WTC11 (cell line): ENCODE data around the gene HERPUD2. TPM values are rescaled to one million over a fixed set of nuclear protein-coding genes. Genes with fewer than 3 reads are reported as not detected.
"Not testable (repeated sequence)": the region's sequence is repeated elsewhere in the genome, so short reads cannot be mapped to it uniquely, and the experiment has no call there.

Experiments
- ATAC-seq: fragments of 200-7000 bp; cut with Tn5 transposase; 2 replicates; pipeline ENCODE4 v1.10.0; 2021; ENCODE audit warnings: mild to moderate bottlenecking, moderate library complexity
- CTCF ChIA-PET: fragments of 300-600 bp; sonication (Branson Sonifier 250); formaldehyde crosslinking; loops from one replicate; lab custom pipeline; 2021; ENCODE audit warnings: antibody characterized with exemption; lab: Charles Lee
- POLR2A ChIA-PET: fragments of 350-600 bp; sonication (Branson Sonifier 250); formaldehyde crosslinking; loops from one replicate; lab custom pipeline; 2021; ENCODE audit warnings: antibody characterized with exemption; lab: Charles Lee
- DNase-seq: peaks from one replicate; pipeline ENCODE4 v3.0.0; 2021; ENCODE audit warnings: low spot score
- H3K27ac Mint-ChIP-seq: 2 replicates; pipeline ENCODE4 v1.8.0; 2021; ENCODE audit warnings: mixed read lengths
- H3K27me3 Mint-ChIP-seq: 2 replicates; pipeline ENCODE4 v1.8.0; 2021; ENCODE audit warnings: low read depth, mild to moderate bottlenecking, moderate library complexity, mixed read lengths
- H3K36me3 Mint-ChIP-seq: 2 replicates; pipeline ENCODE4 v1.8.0; 2021; ENCODE audit warnings: mixed read lengths
- H3K4me1 Mint-ChIP-seq: 2 replicates; pipeline ENCODE4 v1.8.0; 2022; ENCODE audit warnings: mixed read lengths
- H3K4me3 Mint-ChIP-seq: 2 replicates; pipeline ENCODE4 v1.8.0; 2021; ENCODE audit warnings: mild to moderate bottlenecking, moderate library complexity, mixed read lengths
- H3K9me3 Mint-ChIP-seq: 2 replicates; pipeline ENCODE4 v1.8.0; 2021; ENCODE audit warnings: mixed read lengths
- CREB1 ChIP-seq: sonication (generic); formaldehyde crosslinking; IDR thresholded peaks from 2 replicates; pipeline ENCODE4 v1.8.0; 2023; ENCODE audit warnings: mild to moderate bottlenecking, missing genetic modification reagents
- ESRRA ChIP-seq: sonication (generic); formaldehyde crosslinking; IDR thresholded peaks from 2 replicates; pipeline ENCODE4 v1.8.1; 2022; ENCODE audit warnings: mild to moderate bottlenecking, missing genetic modification reagents, borderline replicate concordance
- FOXK1 ChIP-seq: sonication (generic); formaldehyde crosslinking; IDR thresholded peaks from 2 replicates; pipeline ENCODE4 v1.8.0; 2022; ENCODE audit warnings: mild to moderate bottlenecking, moderate library complexity, missing genetic modification reagents
- IRF2 ChIP-seq: sonication (generic); formaldehyde crosslinking; IDR thresholded peaks from 2 replicates; pipeline ENCODE4 v1.8.0; 2022; ENCODE audit warnings: low read depth, missing genetic modification reagents, borderline replicate concordance
- SOX15 ChIP-seq: fragments of 250-450 bp; sonication (Bioruptor Pico); IDR thresholded peaks from 2 replicates; pipeline ENCODE4 v1.9.0; 2021; ENCODE audit warnings: mild to moderate bottlenecking
- SP1 ChIP-seq: sonication (generic); formaldehyde crosslinking; conservative IDR thresholded peaks from 2 replicates; pipeline ENCODE4 v1.8.1; 2022; ENCODE audit warnings: missing genetic modification reagents
- TEAD4 ChIP-seq: sonication (generic); formaldehyde crosslinking; IDR thresholded peaks from 2 replicates; pipeline ENCODE4 v1.8.0; 2022; ENCODE audit warnings: mild to moderate bottlenecking, missing genetic modification reagents
- TP53 ChIP-seq: sonication (generic); formaldehyde crosslinking; IDR thresholded peaks from 2 replicates; pipeline ENCODE4 v1.8.1; 2023; ENCODE audit warnings: mild to moderate bottlenecking, missing genetic modification reagents
- ZNF232 ChIP-seq: sonication (generic); formaldehyde crosslinking; IDR thresholded peaks from 2 replicates; pipeline ENCODE4 v1.8.0; 2022; ENCODE audit warnings: mild to moderate bottlenecking, missing genetic modification reagents
- ZNF317 ChIP-seq: sonication (generic); formaldehyde crosslinking; IDR thresholded peaks from 2 replicates; pipeline ENCODE4 v1.8.1; 2023; ENCODE audit warnings: low read depth, mild to moderate bottlenecking, moderate library complexity, missing genetic modification reagents, borderline replicate concordance
- total RNA-seq: library from RNA; stranded (reverse); gene quantifications from 3 replicates; pipeline ENCODE4 v1.2.3, GENCODE V29; 2021
- TF ChIP-seq, protein P1 (sequence below): sonication (generic); formaldehyde crosslinking; IDR thresholded peaks from 2 replicates; pipeline ENCODE4 v1.8.0; 2022; ENCODE audit warnings: missing genetic modification reagents
- TF ChIP-seq, protein P2 (sequence below): sonication (generic); formaldehyde crosslinking; IDR thresholded peaks from 2 replicates; pipeline ENCODE4 v1.8.0; 2022; ENCODE audit warnings: mild to moderate bottlenecking, missing genetic modification reagents
- TF ChIP-seq, protein P3 (sequence below): sonication (generic); formaldehyde crosslinking; IDR thresholded peaks from 2 replicates; pipeline ENCODE4 v1.8.1; 2023; ENCODE audit warnings: mild to moderate bottlenecking, missing genetic modification reagents, moderate library complexity
- TF ChIP-seq, protein P4 (sequence below): sonication (generic); formaldehyde crosslinking; IDR thresholded peaks from 2 replicates; pipeline ENCODE4 v1.8.1; 2023; ENCODE audit warnings: mild to moderate bottlenecking, moderate library complexity, missing genetic modification reagents

Gene HERPUD2
- total RNA-seq, 1 experiment from 2014 or later = 16.2 TPM

DNA sequence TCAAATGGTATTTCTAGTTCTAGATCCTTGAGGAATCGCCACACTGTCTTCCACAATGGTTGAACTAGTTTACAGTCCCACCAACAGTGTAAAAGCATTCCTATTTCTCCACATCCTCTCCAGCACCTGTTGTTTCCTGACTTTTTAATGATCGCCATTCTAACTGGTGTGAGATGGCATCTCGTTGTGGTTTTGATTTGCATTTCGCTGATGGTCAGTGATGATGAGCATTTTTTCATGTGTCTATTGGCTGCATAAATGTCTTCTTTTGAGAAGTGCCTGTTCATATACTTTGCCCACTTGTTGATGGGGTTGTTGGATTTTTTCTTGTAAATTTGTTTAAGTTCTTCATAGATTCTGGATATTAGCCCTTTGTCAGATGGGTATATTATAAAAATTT lies 34.5 kb downstream of the HERPUD2 start:
- DNase-seq, H3K4me3 Mint-ChIP-seq, H3K27ac Mint-ChIP-seq, H3K27me3 Mint-ChIP-seq, H3K4me1 Mint-ChIP-seq, CTCF ChIA-PET, POLR2A ChIA-PET, ATAC-seq: not testable (repeated sequence)
- peaks cover 49% of the 10 kb centered on the region for H3K36me3 Mint-ChIP-seq
- H3K9me3 Mint-ChIP-seq = peaks cover 47% of the 10 kb centered on the region

DNA sequence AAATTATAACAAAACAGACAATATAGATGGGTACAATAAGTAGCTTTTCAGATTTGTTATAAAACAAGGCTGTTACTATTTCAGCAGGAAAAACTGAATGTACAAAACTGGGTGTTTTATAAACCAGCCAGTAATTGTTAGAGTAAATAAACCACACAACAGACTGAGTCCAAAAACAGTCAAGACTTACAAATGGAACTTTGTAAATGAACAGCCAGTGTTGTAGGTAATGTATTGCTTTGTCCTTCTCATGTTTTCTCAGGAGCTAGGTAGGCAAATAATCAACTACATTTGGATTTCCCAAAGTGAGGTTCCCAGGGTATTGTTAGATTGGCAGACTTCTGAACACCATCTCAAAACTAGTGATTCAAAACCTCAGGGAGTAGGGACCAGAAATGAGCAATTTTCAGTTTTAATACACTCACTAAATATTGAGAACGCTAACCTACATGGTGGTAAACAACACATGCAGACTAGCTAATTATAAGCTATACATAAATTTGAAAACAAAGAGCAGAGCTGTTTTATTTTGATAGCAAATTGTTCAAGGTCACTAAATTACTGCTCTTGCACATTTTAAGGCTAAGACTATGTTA lies 36.2 kb downstream of the HERPUD2 start:
- no peak for DNase-seq
- TF ChIP-seq, protein P1, sequence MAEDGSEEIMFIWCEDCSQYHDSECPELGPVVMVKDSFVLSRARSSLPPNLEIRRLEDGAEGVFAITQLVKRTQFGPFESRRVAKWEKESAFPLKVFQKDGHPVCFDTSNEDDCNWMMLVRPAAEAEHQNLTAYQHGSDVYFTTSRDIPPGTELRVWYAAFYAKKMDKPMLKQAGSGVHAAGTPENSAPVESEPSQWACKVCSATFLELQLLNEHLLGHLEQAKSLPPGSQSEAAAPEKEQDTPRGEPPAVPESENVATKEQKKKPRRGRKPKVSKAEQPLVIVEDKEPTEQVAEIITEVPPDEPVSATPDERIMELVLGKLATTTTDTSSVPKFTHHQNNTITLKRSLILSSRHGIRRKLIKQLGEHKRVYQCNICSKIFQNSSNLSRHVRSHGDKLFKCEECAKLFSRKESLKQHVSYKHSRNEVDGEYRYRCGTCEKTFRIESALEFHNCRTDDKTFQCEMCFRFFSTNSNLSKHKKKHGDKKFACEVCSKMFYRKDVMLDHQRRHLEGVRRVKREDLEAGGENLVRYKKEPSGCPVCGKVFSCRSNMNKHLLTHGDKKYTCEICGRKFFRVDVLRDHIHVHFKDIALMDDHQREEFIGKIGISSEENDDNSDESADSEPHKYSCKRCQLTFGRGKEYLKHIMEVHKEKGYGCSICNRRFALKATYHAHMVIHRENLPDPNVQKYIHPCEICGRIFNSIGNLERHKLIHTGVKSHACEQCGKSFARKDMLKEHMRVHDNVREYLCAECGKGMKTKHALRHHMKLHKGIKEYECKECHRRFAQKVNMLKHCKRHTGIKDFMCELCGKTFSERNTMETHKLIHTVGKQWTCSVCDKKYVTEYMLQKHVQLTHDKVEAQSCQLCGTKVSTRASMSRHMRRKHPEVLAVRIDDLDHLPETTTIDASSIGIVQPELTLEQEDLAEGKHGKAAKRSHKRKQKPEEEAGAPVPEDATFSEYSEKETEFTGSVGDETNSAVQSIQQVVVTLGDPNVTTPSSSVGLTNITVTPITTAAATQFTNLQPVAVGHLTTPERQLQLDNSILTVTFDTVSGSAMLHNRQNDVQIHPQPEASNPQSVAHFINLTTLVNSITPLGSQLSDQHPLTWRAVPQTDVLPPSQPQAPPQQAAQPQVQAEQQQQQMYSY = no peak
- TF ChIP-seq, protein P2, sequence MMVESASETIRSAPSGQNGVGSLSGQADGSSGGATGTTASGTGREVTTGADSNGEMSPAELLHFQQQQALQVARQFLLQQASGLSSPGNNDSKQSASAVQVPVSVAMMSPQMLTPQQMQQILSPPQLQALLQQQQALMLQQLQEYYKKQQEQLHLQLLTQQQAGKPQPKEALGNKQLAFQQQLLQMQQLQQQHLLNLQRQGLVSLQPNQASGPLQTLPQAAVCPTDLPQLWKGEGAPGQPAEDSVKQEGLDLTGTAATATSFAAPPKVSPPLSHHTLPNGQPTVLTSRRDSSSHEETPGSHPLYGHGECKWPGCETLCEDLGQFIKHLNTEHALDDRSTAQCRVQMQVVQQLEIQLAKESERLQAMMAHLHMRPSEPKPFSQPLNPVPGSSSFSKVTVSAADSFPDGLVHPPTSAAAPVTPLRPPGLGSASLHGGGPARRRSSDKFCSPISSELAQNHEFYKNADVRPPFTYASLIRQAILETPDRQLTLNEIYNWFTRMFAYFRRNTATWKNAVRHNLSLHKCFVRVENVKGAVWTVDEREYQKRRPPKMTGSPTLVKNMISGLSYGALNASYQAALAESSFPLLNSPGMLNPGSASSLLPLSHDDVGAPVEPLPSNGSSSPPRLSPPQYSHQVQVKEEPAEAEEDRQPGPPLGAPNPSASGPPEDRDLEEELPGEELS (CRISPR knock-in tag) = no peak
- TF ChIP-seq CREB1 (CRISPR knock-in tag) = no peak
- TF ChIP-seq, all 79 proteins: peak for 0
- POLR2A ChIA-PET = no interaction called here
- CTCF ChIA-PET = no interaction called here
- Mint-ChIP-seq H3K36me3 (peaks cover 32% of the 10 kb centered on the region), H3K9me3 (peaks cover 30% of the 10 kb centered on the region), H3K27ac (no peak overlapping the region), H3K4me1 (no peaks in the 10 kb centered on the region), H3K4me3 (no peak overlapping the region), H3K27me3 (no peaks in the 10 kb centered on the region)
- no peak for ATAC-seq

DNA sequence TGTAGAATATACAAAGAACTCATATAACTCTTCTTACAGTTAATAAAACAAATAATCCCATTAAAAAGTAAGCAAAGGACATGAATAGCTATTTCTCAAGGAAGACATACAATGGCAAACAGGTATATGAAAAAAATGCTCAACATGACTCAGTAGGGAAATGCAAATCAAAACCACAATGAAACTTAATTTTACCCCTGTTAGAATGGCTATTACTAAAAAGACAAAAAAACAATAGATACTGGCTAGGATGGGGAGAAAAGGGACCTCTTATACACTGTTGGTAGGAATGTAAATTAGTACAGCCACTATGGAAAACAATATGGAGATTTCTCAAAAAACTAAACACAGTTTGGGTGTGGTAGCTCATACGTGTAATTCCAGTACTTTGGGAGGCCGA lies 37.8 kb downstream of the HERPUD2 start:
- Mint-ChIP-seq H3K27ac (no peak overlapping the region), H3K9me3 (peaks cover 31% of the 10 kb centered on the region), H3K4me1 (no peaks in the 10 kb centered on the region), H3K36me3 (peaks cover 31% of the 10 kb centered on the region), H3K27me3 (no peaks in the 10 kb centered on the region), H3K4me3 (no peak overlapping the region)
- ChIA-PET CTCF (interaction anchor here (0.6 kb wide), 1 partner anchor 63 kb away, joined by 3 read pairs; no protein-coding TSS in a partner anchor), POLR2A (no interaction called here)
- TF ChIP-seq FOXK1 (CRISPR knock-in tag) (no peak), ZNF317 (CRISPR knock-in tag) (no peak), IRF2 (no peak), ESRRA (CRISPR knock-in tag) (no peak)
- no peak for DNase-seq
- ATAC-seq = no peak

DNA sequence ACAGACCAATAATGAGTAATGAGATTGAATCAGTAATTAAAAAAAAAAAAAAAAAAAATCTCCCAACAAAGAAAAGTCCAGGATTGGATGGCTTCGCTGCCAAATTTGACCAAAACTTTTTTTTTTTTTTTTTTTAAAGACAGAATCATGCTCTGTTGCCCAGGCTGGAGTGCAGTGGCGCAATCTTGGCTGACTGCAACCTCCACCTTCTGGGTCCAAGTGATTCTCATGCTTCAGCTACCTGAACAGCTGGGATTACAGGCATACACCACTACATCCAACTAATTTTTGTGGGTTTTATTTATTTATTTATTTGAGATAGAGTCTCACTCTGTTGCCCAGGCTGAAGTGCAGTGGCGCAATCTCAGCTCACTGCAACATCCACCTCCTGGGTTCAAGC lies 40.4 kb downstream of the HERPUD2 start:
- CTCF ChIA-PET = interaction anchor here (0.7 kb wide), 1 partner anchor 1067 kb away, joined by 3 read pairs; no protein-coding TSS in a partner anchor
- Mint-ChIP-seq H3K9me3 (peaks cover 15% of the 10 kb centered on the region), H3K36me3 (peaks cover 19% of the 10 kb centered on the region)
- H3K27ac Mint-ChIP-seq, ATAC-seq, H3K27me3 Mint-ChIP-seq, DNase-seq, POLR2A ChIA-PET, H3K4me1 Mint-ChIP-seq, H3K4me3 Mint-ChIP-seq: not testable (repeated sequence)

DNA sequence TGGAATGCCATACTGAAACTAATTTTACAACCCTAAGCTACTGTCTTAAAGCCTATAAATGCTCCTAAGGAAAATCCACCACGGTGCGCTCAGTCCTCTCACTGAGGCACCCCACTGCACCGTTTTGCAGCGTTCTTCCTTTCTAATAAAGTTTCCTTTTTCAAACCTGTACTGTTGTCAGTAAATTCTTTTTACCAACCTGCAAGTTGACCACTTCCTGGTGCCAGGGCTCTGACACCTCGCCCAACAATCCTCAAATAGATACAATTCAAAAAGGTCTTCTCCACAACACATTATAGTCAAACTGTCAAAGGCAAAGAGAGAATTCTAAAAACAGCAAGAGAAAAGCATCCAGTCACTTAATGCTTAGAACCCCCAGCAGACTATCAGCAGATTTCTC lies 42.8 kb downstream of the HERPUD2 start:
- no peak overlapping the region for H3K27ac Mint-ChIP-seq
- ChIA-PET POLR2A (no interaction called here), CTCF (no interaction called here)

More for the DNA sequence above, 42.8 kb downstream of the HERPUD2 start:
- peaks cover 15% of the 10 kb centered on the region for H3K9me3 Mint-ChIP-seq
- ATAC-seq (no peak), DNase-seq (no peak)
- peaks cover 17% of the 10 kb centered on the region for H3K36me3 Mint-ChIP-seq
- TF ChIP-seq SP1 (no peak), ZNF232 (CRISPR knock-in tag) (no peak), TEAD4 (CRISPR knock-in tag) (no peak), SOX15 (CRISPR knock-in tag) (no peak), TP53 (CRISPR knock-in tag) (no peak)
- TF ChIP-seq, protein P3, sequence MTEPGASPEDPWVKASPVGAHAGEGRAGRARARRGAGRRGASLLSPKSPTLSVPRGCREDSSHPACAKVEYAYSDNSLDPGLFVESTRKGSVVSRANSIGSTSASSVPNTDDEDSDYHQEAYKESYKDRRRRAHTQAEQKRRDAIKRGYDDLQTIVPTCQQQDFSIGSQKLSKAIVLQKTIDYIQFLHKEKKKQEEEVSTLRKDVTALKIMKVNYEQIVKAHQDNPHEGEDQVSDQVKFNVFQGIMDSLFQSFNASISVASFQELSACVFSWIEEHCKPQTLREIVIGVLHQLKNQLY = no peak
- TF ChIP-seq, protein P4, sequence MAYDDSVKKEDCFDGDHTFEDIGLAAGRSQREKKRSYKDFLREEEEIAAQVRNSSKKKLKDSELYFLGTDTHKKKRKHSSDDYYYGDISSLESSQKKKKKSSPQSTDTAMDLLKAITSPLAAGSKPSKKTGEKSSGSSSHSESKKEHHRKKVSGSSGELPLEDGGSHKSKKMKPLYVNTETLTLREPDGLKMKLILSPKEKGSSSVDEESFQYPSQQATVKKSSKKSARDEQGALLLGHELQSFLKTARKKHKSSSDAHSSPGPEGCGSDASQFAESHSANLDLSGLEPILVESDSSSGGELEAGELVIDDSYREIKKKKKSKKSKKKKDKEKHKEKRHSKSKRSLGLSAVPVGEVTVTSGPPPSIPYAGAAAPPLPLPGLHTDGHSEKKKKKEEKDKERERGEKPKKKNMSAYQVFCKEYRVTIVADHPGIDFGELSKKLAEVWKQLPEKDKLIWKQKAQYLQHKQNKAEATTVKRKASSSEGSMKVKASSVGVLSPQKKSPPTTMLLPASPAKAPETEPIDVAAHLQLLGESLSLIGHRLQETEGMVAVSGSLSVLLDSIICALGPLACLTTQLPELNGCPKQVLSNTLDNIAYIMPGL (CRISPR knock-in tag) = no peak
- TF ChIP-seq, all 79 proteins: peak for 0
- H3K4me3 Mint-ChIP-seq = no peak overlapping the region
- no peaks in the 10 kb centered on the region for H3K27me3 Mint-ChIP-seq
- H3K4me1 Mint-ChIP-seq = peaks cover 27% of the 10 kb centered on the region
